Prostate gland (tissue), 2 donors: ENCODE data around the gene PPM1L. TPM values are rescaled to one million over a fixed set of nuclear protein-coding genes. Genes with fewer than 3 reads are reported as not detected.

Experiments
- DNase-seq: peaks from one replicate; pipeline ENCODE4 v3.0.0-alpha.2; 2019; ENCODE audit warnings: low spot score
- H3K27ac ChIP-seq, 2 donors: fragments of 200-600 bp; sonication (generic); 2 replicates each; pipeline ENCODE4 v1.5.1; 2017 to 2019
- H3K27me3 ChIP-seq: fragments of 200-600 bp; sonication (generic); replicated peaks from 2 replicates; pipeline ENCODE4 v1.5.1; 2019; ENCODE audit not compliant: insufficient read depth
- H3K36me3 ChIP-seq, 2 donors: fragments of 200-600 bp; sonication (generic); 1 replicate in 1 of 2; 2 replicates in 1 of 2; pipeline versions ENCODE4 v1.5.1 to v1.8.1; 2017 to 2019
- H3K4me1 ChIP-seq: fragments of 200-600 bp; sonication (generic); replicated peaks from 2 replicates; pipeline ENCODE4 v1.5.1; 2019
- H3K4me3 ChIP-seq, 2 donors: fragments of 200-600 bp; sonication (generic); 2 replicates each; pipeline ENCODE4 v1.5.1; 2017 to 2019
- H3K9me3 ChIP-seq: fragments of 200-600 bp; sonication (generic); 2 replicates; pipeline ENCODE4 v1.5.1; 2017
- CTCF ChIP-seq, 4 experiments: fragments of 200-600 bp in 2 of 4; fragments of 450-650 bp in 2 of 4; sonication (generic) in 2 of 4; IDR thresholded peaks; 1 replicate in 3 of 4; 2 replicates in 1 of 4; pipeline ENCODE4 v1.5.1; 2016 to 2019; ENCODE audit warnings: antibody characterized with exemption in 4 of 4, mild to moderate bottlenecking in 2 of 4, moderate library complexity in 2 of 4
- POLR2A ChIP-seq: fragments of 450-650 bp; IDR thresholded peaks from one replicate; pipeline ENCODE4 v1.6.1; 2016; ENCODE audit warnings: antibody characterized with exemption, mild to moderate bottlenecking
- POLR2AphosphoS5 ChIP-seq: sonication (generic); formaldehyde crosslinking; IDR thresholded peaks from one replicate; pipeline ENCODE4 v1.6.1; 2017; ENCODE audit warnings: antibody characterized with exemption
- WGBS: methylation state at CpG from one replicate; pipeline ENCODE4 v1.1.5; 2018; 5-methylcytosine and 5-hydroxymethylcytosine counted together
- intact Hi-C: fragments of 100-400 bp; cut with DNase I; formaldehyde crosslinking; loops from one replicate; pipeline ENCODE4 v1.14.2; 2022
- total RNA-seq, 2 donors: library from RNA; depleted of rRNA; stranded (reverse); fragments of >200 nt; gene quantifications; one replicate each; pipeline ENCODE4 v1.1.0, GENCODE V29; 2016

Gene PPM1L
- total RNA-seq, 2 donors from 2014 or later: 23.6 to 27.0 TPM

GRCh38 chr3:160842021-160843005 is 86.3 kb downstream of the PPM1L start:
- Histone ChIP-seq H3K4me3 (no peak overlapping the region), H3K36me3 (no peaks in the 10 kb centered on the region), H3K27ac (no peak overlapping the region), H3K9me3 (no peaks in the 10 kb centered on the region), H3K4me1 (no peaks in the 10 kb centered on the region), H3K27me3 (no peaks in the 10 kb centered on the region)
- TF ChIP-seq POLR2AphosphoS5: no peak
- TF ChIP-seq POLR2A: no peak
- TF ChIP-seq CTCF (IDR thresholded peaks at IDR 0.05): no peak
- no peak for DNase-seq
- 87% methylated on average over 3 of the region's 3 CpGs for WGBS
- intact Hi-C loops: no loop called here

- H3K36me3 ChIP-seq: no peaks in the 10 kb centered on the region
- WGBS: 87% methylated on average over 8 of the region's 8 CpGs
- no peaks in the 10 kb centered on the region for H3K27me3 ChIP-seq
- no peak overlapping the region for H3K4me3 ChIP-seq
- H3K9me3 ChIP-seq: no peaks in the 10 kb centered on the region
- H3K4me1 ChIP-seq: no peaks in the 10 kb centered on the region
- TF ChIP-seq CTCF (IDR thresholded peaks at IDR 0.05): no peak
- TF ChIP-seq POLR2A: no peak
- TF ChIP-seq POLR2AphosphoS5: no peak
- intact Hi-C loops: no loop called here
- no peak overlapping the region for H3K27ac ChIP-seq
- DNase-seq: no peak
Measured at GRCh38 chr3:160851629-160852210, 95.7 kb downstream of the PPM1L start.

- DNase-seq: no peak
- H3K36me3 ChIP-seq: no peaks in the 10 kb centered on the region
- no peaks in the 10 kb centered on the region for H3K9me3 ChIP-seq
- no peak overlapping the region for H3K27ac ChIP-seq
- TF ChIP-seq POLR2AphosphoS5: no peak
- no peak for TF ChIP-seq POLR2A
- no peak for TF ChIP-seq CTCF (IDR thresholded peaks at IDR 0.05)
- H3K4me1 ChIP-seq: no peaks in the 10 kb centered on the region
- H3K4me3 ChIP-seq: no peak overlapping the region
- WGBS: 85% methylated on average over 2 of the region's 2 CpGs
- intact Hi-C loops: no loop called here
- H3K27me3 ChIP-seq: no peaks in the 10 kb centered on the region
Measured at GRCh38 chr3:160852856-160853255, 96.8 kb downstream of the PPM1L start.

- intact Hi-C loops: no loop called here
- 83% methylated on average over 2 of the region's 2 CpGs for WGBS
- H3K27me3 ChIP-seq: no peaks in the 10 kb centered on the region
Measured at GRCh38 chr3:160856450-160856849, 100.4 kb downstream of the PPM1L start.

More at GRCh38 chr3:160856450-160856849, 100.4 kb downstream of the PPM1L start:
- Histone ChIP-seq H3K36me3 (no peaks in the 10 kb centered on the region), H3K4me3 (no peak overlapping the region), H3K27ac (no peak overlapping the region), H3K4me1 (no peaks in the 10 kb centered on the region), H3K9me3 (no peaks in the 10 kb centered on the region)
- DNase-seq: no peak
- TF ChIP-seq POLR2AphosphoS5 (no peak), CTCF (IDR thresholded peaks at IDR 0.05) (no peak), POLR2A (no peak)
